H1 (cell line): ENCODE measurements around the gene OSMR. TPM values are rescaled to one million over a fixed set of nuclear protein-coding genes. Genes with fewer than 3 reads are reported as not detected.

ENCODE experiments used
- CTCF ChIA-PET: fragments of 300-600 bp; sonication (Branson Sonifier 250); formaldehyde crosslinking; loops from one replicate; lab custom pipeline; 2021; ENCODE audit not compliant: partially characterized antibody; lab: Charles Lee
- POLR2A ChIA-PET: fragments of 300-600 bp; sonication (Branson Sonifier 250); formaldehyde crosslinking; loops from one replicate; lab custom pipeline; 2021; ENCODE audit warnings: inconsistent platforms; ENCODE audit not compliant: partially characterized antibody; lab: Charles Lee
- DNase-seq, 2 experiments: peaks; one replicate each; pipeline versions ENCODE4 v3.0.0 to v3.0.0-alpha.2; 2010 to 2022; ENCODE audit warnings: low spot score in 2 of 2, low read depth in 1 of 2, mixed read lengths in 1 of 2
- FAIRE-seq: peaks from 2 replicates; lab custom pipeline; 2011; peaks lifted over from hg19 to GRCh38; lab: Jason Lieb, UNC
- H2AFZ ChIP-seq: 2 replicates; pipeline ENCODE4 v1.8.1; 2012; ENCODE audit warnings: low read length, inconsistent platforms
- H2AK5ac ChIP-seq: 2 replicates; pipeline ENCODE4 v1.6.1; 2013; ENCODE audit warnings: low read depth, low read length
- H2BK120ac ChIP-seq: replicated peaks from 2 replicates; pipeline ENCODE3; 2013; ENCODE audit warnings: low read depth, low read length, inconsistent platforms
- H2BK12ac ChIP-seq: 2 replicates; pipeline ENCODE4 v1.6.1; 2013; ENCODE audit warnings: low read depth, low read length
- H2BK15ac ChIP-seq: 2 replicates; pipeline ENCODE4 v1.6.1; 2013; ENCODE audit warnings: low read length
- H2BK20ac ChIP-seq: 2 replicates; pipeline ENCODE4 v1.6.1; 2013; ENCODE audit warnings: low read length
- H2BK5ac ChIP-seq: 2 replicates; pipeline ENCODE4 v1.6.1; 2013; ENCODE audit warnings: low read depth, low read length
- H3K14ac ChIP-seq: 2 replicates; pipeline ENCODE4 v1.6.1; 2013; ENCODE audit warnings: inconsistent platforms; ENCODE audit not compliant: insufficient read length
- H3K18ac ChIP-seq: 2 replicates; pipeline ENCODE4 v1.6.1; 2013; ENCODE audit warnings: low read length; ENCODE audit errors: extremely low read depth
- H3K23ac ChIP-seq: 2 replicates; pipeline ENCODE4 v1.6.1; 2013; ENCODE audit warnings: inconsistent platforms; ENCODE audit not compliant: insufficient read length
- H3K23me2 ChIP-seq: 2 replicates; pipeline ENCODE4 v1.6.1; 2013; ENCODE audit warnings: low read depth, low read length
- H3K27ac ChIP-seq: 2 replicates; pipeline ENCODE4 v1.6.1; 2011; ENCODE audit warnings: low read depth, low read length, inconsistent platforms
- H3K27me3 ChIP-seq, 4 experiments: replicated peaks in 1 of 4; 1 replicate in 1 of 4; 2 replicates in 3 of 4; pipeline versions ENCODE4 v1.6.1 to v1.8.1; 2011 to 2013; ENCODE audit warnings: low read length in 3 of 4, mild to moderate bottlenecking in 3 of 4, inconsistent platforms in 2 of 4, mixed read lengths in 2 of 4, moderate library complexity in 1 of 4; ENCODE audit not compliant: control insufficient read depth in 3 of 4, insufficient read depth in 3 of 4; ENCODE audit errors: extremely low read depth in 1 of 4
- H3K36me3 ChIP-seq, 4 experiments: 2 replicates each; pipeline versions ENCODE4 v1.6.1 to v1.8.1; 2011 to 2013; ENCODE audit warnings: mild to moderate bottlenecking in 4 of 4, low read length in 3 of 4, moderate library complexity in 2 of 4, control low read depth in 1 of 4, inconsistent platforms in 1 of 4; ENCODE audit not compliant: insufficient read depth in 4 of 4, control insufficient read depth in 2 of 4
- H3K4ac ChIP-seq: replicated peaks from 2 replicates; pipeline ENCODE3; 2013; ENCODE audit warnings: low read length, low read depth, mixed read lengths, inconsistent platforms; ENCODE audit not compliant: insufficient read length
- H3K4me1 ChIP-seq, 4 experiments: replicated peaks in 1 of 4; 1 replicate in 1 of 4; 2 replicates in 3 of 4; pipeline versions ENCODE4 v1.6.1 to v1.8.1; 2011 to 2013; ENCODE audit warnings: low read length in 3 of 4, inconsistent platforms in 2 of 4, mixed read lengths in 1 of 4; ENCODE audit not compliant: insufficient read depth in 4 of 4, control insufficient read depth in 3 of 4
- H3K4me2 ChIP-seq, 2 experiments: 2 replicates each; pipeline versions ENCODE4 v1.6.1 to v1.8.1; 2011 to 2013; ENCODE audit warnings: low read depth in 2 of 2, low read length in 2 of 2, control low read depth in 1 of 2, inconsistent platforms in 1 of 2, mild to moderate bottlenecking in 1 of 2; ENCODE audit not compliant: insufficient read depth in 1 of 2
- H3K4me3 ChIP-seq, 4 experiments: fragments of 200-600, 300-600 bp in 1 of 4; sonication (generic), shearing (Covaris generic), sonication (Bioruptor Twin) in 1 of 4; 2 replicates each; pipeline versions ENCODE4 v1.5.1 to v1.8.1; 2011 to 2016; ENCODE audit warnings: low read length in 4 of 4, low read depth in 3 of 4, control low read depth in 2 of 4, inconsistent platforms in 2 of 4, mild to moderate bottlenecking in 2 of 4, mixed read lengths in 1 of 4, moderate library complexity in 1 of 4; ENCODE audit not compliant: insufficient read depth in 2 of 4; ENCODE audit errors: extremely low read depth in 1 of 4
- H3K56ac ChIP-seq: replicated peaks from 2 replicates; pipeline ENCODE3; 2013; ENCODE audit warnings: low read depth, mild to moderate bottlenecking, mixed read lengths, low read length, inconsistent platforms; ENCODE audit not compliant: insufficient read length
- H3K79me1 ChIP-seq: 2 replicates; pipeline ENCODE4 v1.6.1; 2013; ENCODE audit warnings: low read depth, low read length, control low read depth
- H3K79me2 ChIP-seq, 2 experiments: 2 replicates each; pipeline versions ENCODE4 v1.6.1 to v1.8.1; 2012 to 2013; ENCODE audit warnings: low read length in 2 of 2, mild to moderate bottlenecking in 2 of 2, inconsistent platforms in 1 of 2; ENCODE audit not compliant: insufficient read depth in 2 of 2, control insufficient read depth in 1 of 2
- H3K9ac ChIP-seq, 4 experiments: replicated peaks in 1 of 4; 1 replicate in 1 of 4; 2 replicates in 3 of 4; pipeline versions ENCODE4 v1.6.1 to v1.8.1; 2011 to 2013; ENCODE audit warnings: low read depth in 3 of 4, low read length in 3 of 4, control low read depth in 2 of 4, mild to moderate bottlenecking in 2 of 4, moderate library complexity in 2 of 4, inconsistent platforms in 1 of 4; ENCODE audit errors: extremely low read depth in 1 of 4
- H3K9me3 ChIP-seq, 2 experiments: 2 replicates each; pipeline versions ENCODE4 v1.6.1 to v1.8.1; 2012 to 2013; ENCODE audit warnings: mild to moderate bottlenecking in 2 of 2, moderate library complexity in 2 of 2, control low read depth in 1 of 2, inconsistent platforms in 1 of 2, low read depth in 1 of 2, low read length in 1 of 2, mixed read lengths in 1 of 2; ENCODE audit not compliant: insufficient read depth in 2 of 2
- H4K20me1 ChIP-seq, 2 experiments: replicated peaks in 1 of 2; 2 replicates each; pipeline versions ENCODE3 to v1.8.1; 2011 to 2013; ENCODE audit warnings: inconsistent platforms in 2 of 2, low read length in 2 of 2, mild to moderate bottlenecking in 1 of 2; ENCODE audit not compliant: insufficient read depth in 2 of 2, control insufficient read depth in 1 of 2
- H4K5ac ChIP-seq: 2 replicates; pipeline ENCODE4 v1.6.1; 2013; ENCODE audit warnings: low read length, low read depth, mixed read lengths, inconsistent platforms; ENCODE audit not compliant: insufficient read length
- H4K8ac ChIP-seq: 2 replicates; pipeline ENCODE4 v1.8.0; 2013; ENCODE audit warnings: mild to moderate bottlenecking, moderate library complexity, low read length, inconsistent platforms; ENCODE audit not compliant: insufficient read depth; ENCODE audit errors: extremely low read depth
- H4K91ac ChIP-seq: replicated peaks from 2 replicates; pipeline ENCODE3; 2013; ENCODE audit warnings: low read length, mixed read lengths, inconsistent platforms; ENCODE audit not compliant: insufficient read length
- ATF2 ChIP-seq: IDR thresholded peaks from 2 replicates; pipeline ENCODE4 v1.6.1; 2012; ENCODE audit warnings: low read length, inconsistent platforms
- BCL11A ChIP-seq, 2 experiments: IDR thresholded peaks; one replicate each; pipeline ENCODE4 v1.6.1; 2011; ENCODE audit warnings: low read depth in 2 of 2, low read length in 2 of 2, mild to moderate bottlenecking in 2 of 2
- FOSL1 ChIP-seq: IDR thresholded peaks from 2 replicates; pipeline ENCODE4 v1.6.1; 2011; ENCODE audit warnings: mild to moderate bottlenecking, low read depth, low read length, moderate library complexity; ENCODE audit not compliant: insufficient read depth
- GTF2F1 ChIP-seq: IDR thresholded peaks from 2 replicates; pipeline ENCODE4 v1.6.1; 2012; ENCODE audit warnings: low read depth, low read length, improper control_type of control experiment, borderline replicate concordance
- MAFK ChIP-seq: IDR thresholded peaks from 2 replicates; pipeline ENCODE4 v1.6.1; 2012; ENCODE audit warnings: low read depth, mild to moderate bottlenecking, improper control_type of control experiment, low read length
- POLR2A ChIP-seq, 2 experiments: IDR thresholded peaks; 1 replicate in 1 of 2; 2 replicates in 1 of 2; pipeline ENCODE4 v1.6.1; 2011; ENCODE audit warnings: low read depth in 2 of 2, low read length in 2 of 2, mild to moderate bottlenecking in 2 of 2; ENCODE audit errors: control extremely low read depth in 1 of 2
- RAD21 ChIP-seq, 2 experiments: IDR thresholded peaks in 1 of 2; conservative IDR thresholded peaks in 1 of 2; 2 replicates each; pipeline ENCODE4 v1.6.1; 2011; ENCODE audit warnings: low read depth in 2 of 2, low read length in 2 of 2, improper control_type of control experiment in 1 of 2, inconsistent platforms in 1 of 2, mild to moderate bottlenecking in 1 of 2, moderate library complexity in 1 of 2
- SAP30 ChIP-seq: fragments of 300-600 bp; sonication (generic); IDR thresholded peaks from 2 replicates; pipeline ENCODE4 v1.7.1; 2012; ENCODE audit warnings: low read length, moderate library complexity, mild to moderate bottlenecking, inconsistent platforms; ENCODE audit not compliant: insufficient read depth, insufficient replicate concordance
- SIRT6 ChIP-seq: IDR thresholded peaks from one replicate; pipeline ENCODE4 v1.7.1; 2012; ENCODE audit warnings: low read length, inconsistent platforms
- TCF12 ChIP-seq: IDR thresholded peaks from 2 replicates; pipeline ENCODE4 v1.6.1; 2011; ENCODE audit warnings: low read depth, mild to moderate bottlenecking, low read length
- WGBS, 2 experiments: shearing (Covaris generic) in 1 of 2; methylation state at CpG; one replicate each; pipeline versions ENCODE4 v1.1.6 to v1.1.7; 2013 to 2015; ENCODE audit warnings: low lambda C conversion rate in 2 of 2, mixed read lengths in 2 of 2, inconsistent platforms in 1 of 2, low coverage in 1 of 2, missing lambda C conversion rate in 1 of 2; ENCODE audit not compliant: insufficient replicate concordance in 2 of 2, insufficient coverage in 1 of 2, insufficient read length in 1 of 2; ENCODE audit errors: extremely low coverage in 1 of 2, missing lambda C conversion rate in 1 of 2; 5-methylcytosine and 5-hydroxymethylcytosine counted together
- polyA plus RNA-seq, 7 experiments: library from polyadenylated mRNA; depleted of rRNA in 3 of 7; stranded (reverse) in 5 of 7; unstranded in 2 of 7; fragments of >200 nt in 5 of 7; fragments of 200-250 nt in 2 of 7; gene quantifications; 1 replicate in 5 of 7; 2 replicates in 1 of 7; 4 replicates in 1 of 7; pipeline versions ENCODE4 v1.2.1 to v1.2.3, GENCODE V29; 2011 to 2013; ENCODE audit warnings: missing spikeins in 2 of 7, mixed read lengths in 2 of 7
- total RNA-seq: library from RNA; stranded (reverse); fragmentation: NEBNext Ultra II Directional; extraction: Animal tissue kit (Norgen Biotek cat#: 25700); gene quantifications from 2 replicates; pipeline ENCODE4 v1.2.1, GENCODE V29; 2021

The OSMR gene
- total and polyA plus RNA-seq, 2 of the 8 experiments (the other 6 are each of a cell fraction or from before 2014, with no cell fraction given), result 2.3 to 2.6 TPM

GRCh38 chr5:38926121-38926520 is 80.3 kb downstream of the OSMR start:
- H3K9ac ChIP-seq, result no peak overlapping the region
- 76% methylated on average over 3 of the region's 3 CpGs; no CpG with 5 or more reads in 1 of the 2 experiments for WGBS, 2 experiments
- POLR2A ChIA-PET, result no interaction called here

More at GRCh38 chr5:38926121-38926520, 80.3 kb downstream of the OSMR start:
- Histone ChIP-seq H2AFZ (no peak overlapping the region), H3K36me3 (no peaks in the 10 kb centered on the region), H2BK12ac (no peak overlapping the region), H2BK120ac (no peak overlapping the region), H3K18ac (no peak overlapping the region), H4K5ac (no peak overlapping the region), H3K4me1 (peaks cover 0 to 4% (median 2%) of the 10 kb centered on the region in 4 experiments; a peak in 2 of 7 replicates), H3K27me3 (no peaks in the 10 kb centered on the region), H3K9me3 (peaks cover 0 to 3% of the 10 kb centered on the region in 2 experiments; a peak in 1 of 4 replicates), H4K8ac (no peak overlapping the region), H4K20me1 (no peaks in the 10 kb centered on the region), H2AK5ac (no peak overlapping the region), H3K79me2 (no peaks in the 10 kb centered on the region), H3K23me2 (no peaks in the 10 kb centered on the region; the same call in 1 of the 2 replicates), H2BK5ac (no peak overlapping the region), H3K4me2 (no peak overlapping the region), H3K4ac (no peak overlapping the region), H3K14ac (no peak overlapping the region), H3K27ac (no peak overlapping the region), H3K23ac (no peak overlapping the region), H3K56ac (no peak overlapping the region), H3K79me1 (no peaks in the 10 kb centered on the region), H2BK15ac (no peak overlapping the region), H2BK20ac (no peak overlapping the region), H3K4me3 (no peak overlapping the region), H4K91ac (no peak overlapping the region)
- no peak for TF ChIP-seq TCF12
- no peak for TF ChIP-seq SIRT6
- no peak for TF ChIP-seq MAFK
- no peak for TF ChIP-seq GTF2F1
- no peak for TF ChIP-seq BCL11A (IDR thresholded peaks at IDR 0.05; ENCODE audit: low read depth in 2 of 2, low read length in 2 of 2)
- no peak for TF ChIP-seq RAD21 (IDR thresholded peaks at IDR 0.05 in 1 of 2, conservative IDR thresholded peaks at IDR 0.05 in 1 of 2; ENCODE audit: low read depth in 2 of 2, low read length in 2 of 2)
- TF ChIP-seq SAP30, result no peak
- TF ChIP-seq ATF2, result no peak
- TF ChIP-seq FOSL1, result no peak
- no peak for TF ChIP-seq POLR2A (IDR thresholded peaks at IDR 0.05; ENCODE audit: control extremely low read depth in 1 of 2, low read depth in 2 of 2, low read length in 2 of 2)
- CTCF ChIA-PET, result no interaction called here
- DNase-seq (no peak), FAIRE-seq (no peak)
